Measurements from ENCODE around the gene MUC4. TPM values are rescaled to one million over a fixed set of nuclear protein-coding genes. Genes with fewer than 3 reads are reported as not detected.
"Not testable (repeated sequence)": the region's sequence is repeated elsewhere in the genome, so short reads cannot be mapped to it uniquely, and the experiment has no call there.

MUC4 gene
- polyA plus RNA-seq, 1 donor: 1.2 TPM

GRCh38 chr3:195715583-195716266 lies 96.0 kb downstream of the MUC4 start:
- no peak for DNase-seq

GRCh38 chr3:195715134-195715533 lies 96.6 kb downstream of the MUC4 start:
- no peak for DNase-seq

GRCh38 chr3:195714380-195715011 lies 97.2 kb downstream of the MUC4 start:
- no peak for DNase-seq

- not testable (repeated sequence) for DNase-seq
These were observed 98.6 kb downstream of the MUC4 start for GRCh38 chr3:195713150-195713549.

GRCh38 chr3:195712535-195712910 lies 99.2 kb downstream of the MUC4 start:
- not testable (repeated sequence) for DNase-seq

- no peak for DNase-seq
These were observed 99.8 kb downstream of the MUC4 start for GRCh38 chr3:195711813-195712534.

GRCh38 chr3:195711091-195711812 lies 100.5 kb downstream of the MUC4 start:
- not testable (repeated sequence) for DNase-seq

- not testable (repeated sequence) for DNase-seq
These were observed 101.4 kb downstream of the MUC4 start for GRCh38 chr3:195710126-195710905.

GRCh38 chr3:195709676-195710085 lies 102.0 kb downstream of the MUC4 start:
- DNase-seq: no peak

GRCh38 chr3:195708626-195709481 lies 102.9 kb downstream of the MUC4 start:
- DNase-seq: no peak

- DNase-seq: no peak
These were observed 103.7 kb downstream of the MUC4 start for GRCh38 chr3:195708061-195708460.

- DNase-seq: no peak
These were observed 106.4 kb downstream of the MUC4 start for GRCh38 chr3:195705081-195705991.

GRCh38 chr3:195704433-195704999 lies 107.2 kb downstream of the MUC4 start:
- no peak for DNase-seq

- DNase-seq: no peak
These were observed 108.0 kb downstream of the MUC4 start for GRCh38 chr3:195703776-195704175.

- DNase-seq: no peak
These were observed 110.5 kb downstream of the MUC4 start for GRCh38 chr3:195701042-195701915.

- no peak for DNase-seq
These were observed 111.4 kb downstream of the MUC4 start for GRCh38 chr3:195700319-195700718.

- no peak for DNase-seq
These were observed 111.9 kb downstream of the MUC4 start for GRCh38 chr3:195699860-195700259.

GRCh38 chr3:195699388-195699771 lies 112.3 kb downstream of the MUC4 start:
- no peak for DNase-seq
